ENCODE results near the gene MFAP3L. TPM values are rescaled to one million over a fixed set of nuclear protein-coding genes. Genes with fewer than 3 reads are reported as not detected.

MFAP3L gene
- total RNA-seq, 1 experiment from 2014 or later = 5.1 TPM

- no peak overlapping the region for H4K5ac ChIP-seq (ENCODE audit: insufficient read length, low read depth, low read length)
- no peak overlapping the region for H4K91ac ChIP-seq (ENCODE audit: insufficient read length, low read depth, low read length)
- no peaks in the 10 kb centered on the region for H3K79me1 ChIP-seq (ENCODE audit: insufficient read depth, low read depth, low read length, poor library complexity, severe bottlenecking)
- no peak for DNase-seq
- no peaks in the 10 kb centered on the region for H4K20me1 ChIP-seq (ENCODE audit: control insufficient read depth, insufficient read depth, insufficient read length)
- H3K4me3 Mint-ChIP-seq = no peak overlapping the region
- H3T11ph ChIP-seq (ENCODE audit: low read length) = no peak overlapping the region
- no peaks in the 10 kb centered on the region for H3K79me2 ChIP-seq (ENCODE audit: insufficient read depth, low read length)
- no peak overlapping the region for H2BK5ac ChIP-seq (ENCODE audit: insufficient read length, low read length)
- H2BK12ac ChIP-seq (ENCODE audit: insufficient read length, low read depth, low read length) = no peak overlapping the region
- no peaks in the 10 kb centered on the region for H3K23me2 ChIP-seq (ENCODE audit: insufficient read length, low read depth, low read length, poor library complexity, severe bottlenecking)
- no peak overlapping the region for H3K18ac ChIP-seq (ENCODE audit: insufficient read length, low read depth, low read length)
- H3K56ac ChIP-seq (ENCODE audit: insufficient read length, low read depth, low read length) = no peak overlapping the region
- no CpG with 5 or more reads among the region's 4 CpGs for WGBS (ENCODE audit: extremely low coverage, insufficient read length, low lambda C conversion rate)
- no peak overlapping the region for H2AK5ac ChIP-seq (ENCODE audit: insufficient read length, low read length)
- no peak overlapping the region for H2BK20ac ChIP-seq (ENCODE audit: low read depth, low read length, poor library complexity, severe bottlenecking)
- H3K9me3 Mint-ChIP-seq = no peaks in the 10 kb centered on the region
- H3K23ac ChIP-seq (ENCODE audit: insufficient read length, low read depth, low read length) = no peak overlapping the region
- H4K8ac ChIP-seq (replicated peaks; ENCODE audit: insufficient read length, low read depth, low read length) = no peak overlapping the region
- H3K27me3 ChIP-seq (ENCODE audit: insufficient read depth, low read length) = no peaks in the 10 kb centered on the region
- H3K4ac ChIP-seq (ENCODE audit: low read depth, low read length) = no peak overlapping the region
- H3K27me3 Mint-ChIP-seq (ENCODE audit: low read depth) = no peaks in the 10 kb centered on the region; the same call in 1 of the 2 replicates
- H3K4me1 ChIP-seq (ENCODE audit: insufficient read depth, low read length) = peaks cover 3% of the 10 kb centered on the region; the same call in 1 of the 2 replicates
- no peak overlapping the region for H3K9ac ChIP-seq (ENCODE audit: extremely low read depth, insufficient read length, low read length)
- no peak overlapping the region for H2BK15ac ChIP-seq (ENCODE audit: low read depth, low read length)
- H3K9me3 ChIP-seq (ENCODE audit: control insufficient read depth, low read depth, low read length) = no peaks in the 10 kb centered on the region
- peaks cover 4% of the 10 kb centered on the region in 2 experiments; a peak in 3 of 4 replicates for H3K4me1 Mint-ChIP-seq
- H3K27ac Mint-ChIP-seq = no peak overlapping the region
- H2BK120ac ChIP-seq (ENCODE audit: low read depth, low read length, poor library complexity, severe bottlenecking) = no peak overlapping the region
- TF ChIP-seq, protein P1, sequence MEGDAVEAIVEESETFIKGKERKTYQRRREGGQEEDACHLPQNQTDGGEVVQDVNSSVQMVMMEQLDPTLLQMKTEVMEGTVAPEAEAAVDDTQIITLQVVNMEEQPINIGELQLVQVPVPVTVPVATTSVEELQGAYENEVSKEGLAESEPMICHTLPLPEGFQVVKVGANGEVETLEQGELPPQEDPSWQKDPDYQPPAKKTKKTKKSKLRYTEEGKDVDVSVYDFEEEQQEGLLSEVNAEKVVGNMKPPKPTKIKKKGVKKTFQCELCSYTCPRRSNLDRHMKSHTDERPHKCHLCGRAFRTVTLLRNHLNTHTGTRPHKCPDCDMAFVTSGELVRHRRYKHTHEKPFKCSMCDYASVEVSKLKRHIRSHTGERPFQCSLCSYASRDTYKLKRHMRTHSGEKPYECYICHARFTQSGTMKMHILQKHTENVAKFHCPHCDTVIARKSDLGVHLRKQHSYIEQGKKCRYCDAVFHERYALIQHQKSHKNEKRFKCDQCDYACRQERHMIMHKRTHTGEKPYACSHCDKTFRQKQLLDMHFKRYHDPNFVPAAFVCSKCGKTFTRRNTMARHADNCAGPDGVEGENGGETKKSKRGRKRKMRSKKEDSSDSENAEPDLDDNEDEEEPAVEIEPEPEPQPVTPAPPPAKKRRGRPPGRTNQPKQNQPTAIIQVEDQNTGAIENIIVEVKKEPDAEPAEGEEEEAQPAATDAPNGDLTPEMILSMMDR (conservative IDR thresholded peaks at IDR 0.05) = no peak
- no peak overlapping the region for H3K14ac ChIP-seq (ENCODE audit: insufficient read depth, low read length)
- no peak overlapping the region for H2AFZ ChIP-seq (ENCODE audit: low read length)
- no peaks in the 10 kb centered on the region for H3K36me3 Mint-ChIP-seq (ENCODE audit: insufficient read depth in 1 of 3, low read depth in 3 of 3)
- H3K4me2 ChIP-seq (ENCODE audit: insufficient read depth, insufficient read length, low read length) = no peak overlapping the region
- no peak overlapping the region for H3K27ac ChIP-seq (ENCODE audit: insufficient read length, low read depth, low read length)
These were observed 73.8 kb downstream of the MFAP3L start for GRCh38 chr4:169952236-169953002.

Measured in H9 (cell line).